Measurements from ENCODE around the gene PIK3C2A. TPM values are rescaled to one million over a fixed set of nuclear protein-coding genes. Genes with fewer than 3 reads are reported as not detected.

PIK3C2A gene
- total RNA-seq, 1 donor from 2014 or later = 96.8 TPM

DNA sequence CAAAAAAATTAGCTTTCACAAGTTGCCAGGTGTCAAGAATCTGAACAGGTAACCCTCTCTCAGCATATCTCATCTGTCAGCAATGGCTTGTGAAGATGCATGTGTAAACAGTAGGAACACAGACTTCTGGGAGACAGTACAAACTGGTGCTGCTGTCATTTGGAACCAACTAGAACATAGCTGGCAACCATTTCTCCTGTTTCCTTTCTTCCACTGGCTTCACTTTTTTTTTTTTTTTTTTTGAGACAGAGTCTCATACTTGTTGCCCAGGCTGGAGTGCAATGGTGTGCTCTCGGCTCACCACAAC lies 2.1 kb upstream of the PIK3C2A start:
- Histone ChIP-seq H3K4me1 (peaks cover 38% of the 10 kb centered on the region), H3K27me3 (no peaks in the 10 kb centered on the region), H3K36me3 (no peaks in the 10 kb centered on the region), H3K9me3 (no peaks in the 10 kb centered on the region), H3K27ac (peak overlapping the region; percentile 98), H3K4me3 (peak overlapping the region; percentile 68)
- intact Hi-C loops (cut with DNase I) = no loop called here
- no peak for ATAC-seq
- TF ChIP-seq, protein P1, sequence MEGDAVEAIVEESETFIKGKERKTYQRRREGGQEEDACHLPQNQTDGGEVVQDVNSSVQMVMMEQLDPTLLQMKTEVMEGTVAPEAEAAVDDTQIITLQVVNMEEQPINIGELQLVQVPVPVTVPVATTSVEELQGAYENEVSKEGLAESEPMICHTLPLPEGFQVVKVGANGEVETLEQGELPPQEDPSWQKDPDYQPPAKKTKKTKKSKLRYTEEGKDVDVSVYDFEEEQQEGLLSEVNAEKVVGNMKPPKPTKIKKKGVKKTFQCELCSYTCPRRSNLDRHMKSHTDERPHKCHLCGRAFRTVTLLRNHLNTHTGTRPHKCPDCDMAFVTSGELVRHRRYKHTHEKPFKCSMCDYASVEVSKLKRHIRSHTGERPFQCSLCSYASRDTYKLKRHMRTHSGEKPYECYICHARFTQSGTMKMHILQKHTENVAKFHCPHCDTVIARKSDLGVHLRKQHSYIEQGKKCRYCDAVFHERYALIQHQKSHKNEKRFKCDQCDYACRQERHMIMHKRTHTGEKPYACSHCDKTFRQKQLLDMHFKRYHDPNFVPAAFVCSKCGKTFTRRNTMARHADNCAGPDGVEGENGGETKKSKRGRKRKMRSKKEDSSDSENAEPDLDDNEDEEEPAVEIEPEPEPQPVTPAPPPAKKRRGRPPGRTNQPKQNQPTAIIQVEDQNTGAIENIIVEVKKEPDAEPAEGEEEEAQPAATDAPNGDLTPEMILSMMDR (IDR thresholded peaks at IDR 0.05) = no peak
- DNase-seq = no peak

DNA sequence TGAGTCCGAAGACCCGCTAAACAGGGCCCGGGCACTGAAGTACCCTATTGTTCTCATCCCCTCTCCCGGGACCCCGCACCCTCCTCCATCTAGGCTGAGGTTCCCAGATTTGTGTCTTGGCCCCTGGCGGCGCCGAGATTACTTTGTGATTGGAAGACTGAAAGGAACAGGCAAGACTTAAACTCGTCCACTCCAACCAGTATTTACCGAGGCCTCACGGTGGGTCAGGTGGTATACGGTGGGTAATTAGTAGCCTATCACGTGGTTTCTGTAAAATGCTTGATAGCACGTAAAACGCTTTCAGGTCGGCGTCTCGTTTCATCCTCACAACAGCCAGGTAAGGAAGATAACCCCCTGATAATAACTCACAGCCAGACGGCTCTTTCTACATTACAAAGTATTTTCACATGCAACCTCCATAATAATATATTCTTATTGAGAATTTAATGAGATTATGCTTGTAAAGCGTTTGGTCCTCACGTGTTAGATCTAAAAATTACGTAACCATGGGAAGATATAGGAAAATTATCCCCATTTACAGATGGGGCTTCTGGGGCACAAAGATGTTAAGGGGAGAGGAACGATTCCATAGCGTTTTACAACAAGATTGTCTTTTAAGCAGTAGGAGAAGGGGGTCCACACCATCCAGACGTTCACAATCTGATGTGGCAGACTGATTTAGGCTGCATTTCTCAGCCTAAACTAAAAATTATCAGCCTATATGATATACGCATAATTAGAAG lies 642 bp upstream of the PIK3C2A start:
- Histone ChIP-seq H3K9me3 (no peaks in the 10 kb centered on the region), H3K27me3 (no peaks in the 10 kb centered on the region), H3K36me3 (peaks cover 8% of the 10 kb centered on the region), H3K4me1 (peaks cover 46% of the 10 kb centered on the region), H3K4me3 (peak overlapping the region; percentile 68), H3K27ac (peak overlapping the region; percentile 98)
- no peak for DNase-seq
- ATAC-seq = peak; percentile 75
- intact Hi-C loops (cut with DNase I) = no loop called here
- TF ChIP-seq, protein P1 (IDR thresholded peaks at IDR 0.05) = no peak

- ATAC-seq = no peak
- intact Hi-C loops (cut with DNase I) = no loop called here
- H3K27ac ChIP-seq = peak overlapping the region; percentile 98
Observed at GRCh38 chr11:17206463-17206862, 1.3 kb downstream of the PIK3C2A start.

DNA sequence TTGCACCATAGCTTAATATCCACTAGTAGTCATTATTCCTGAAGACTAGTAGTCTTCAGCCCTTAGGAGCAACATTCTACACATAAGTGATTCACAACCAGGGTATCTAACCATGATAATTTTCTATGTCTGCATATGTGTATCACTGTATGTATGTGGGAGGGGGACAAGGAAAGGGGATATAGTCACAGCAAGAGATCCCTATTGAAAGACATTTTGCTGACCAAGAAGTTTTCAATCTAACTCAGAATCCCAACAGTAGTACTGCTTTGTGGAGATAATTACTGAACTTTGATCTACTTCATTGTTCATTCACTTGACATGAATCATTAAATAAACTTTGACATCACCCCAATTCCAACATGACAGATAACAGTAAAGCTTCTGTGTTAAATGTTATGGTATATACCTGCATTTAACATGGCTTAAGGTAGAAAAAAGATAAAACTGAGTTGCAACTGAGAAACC lies 10.3 kb downstream of the PIK3C2A start:
- DNase-seq (no peak), ATAC-seq (no peak)
- Histone ChIP-seq H3K36me3 (peaks cover 19% of the 10 kb centered on the region), H3K27ac (no peak overlapping the region), H3K9me3 (no peaks in the 10 kb centered on the region), H3K4me1 (no peaks in the 10 kb centered on the region), H3K4me3 (no peak overlapping the region), H3K27me3 (no peaks in the 10 kb centered on the region)
- TF ChIP-seq, protein P1 (IDR thresholded peaks at IDR 0.05) = no peak
- intact Hi-C loops (cut with DNase I) = no loop called here

More at GRCh38 chr11:17206463-17206862, 1.3 kb downstream of the PIK3C2A start:
- Histone ChIP-seq H3K27me3 (no peaks in the 10 kb centered on the region), H3K4me1 (peaks cover 46% of the 10 kb centered on the region), H3K9me3 (no peaks in the 10 kb centered on the region), H3K4me3 (peak overlapping the region; percentile 68), H3K36me3 (peaks cover 13% of the 10 kb centered on the region)
- TF ChIP-seq, protein P1 (IDR thresholded peaks at IDR 0.05) = no peak
- no peak for DNase-seq

DNA sequence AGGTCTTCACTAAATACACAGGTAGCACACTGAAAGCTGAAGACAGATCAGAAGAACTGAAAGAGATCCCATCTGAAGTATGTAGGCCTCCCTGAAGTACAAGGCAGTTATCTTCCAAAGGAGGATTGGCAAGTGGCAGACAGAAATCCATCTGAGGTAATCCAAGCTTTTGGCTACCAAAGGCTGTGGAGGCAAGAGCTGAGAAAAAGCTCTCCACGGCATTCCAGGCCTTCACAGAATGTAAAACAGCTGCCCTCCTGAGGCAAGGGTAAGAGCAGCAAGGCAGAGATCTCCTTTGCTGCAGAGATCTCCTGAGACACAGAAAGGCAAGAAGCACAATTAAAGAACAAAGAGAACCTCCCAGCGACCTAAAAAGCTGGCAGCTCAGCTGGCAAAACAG lies 19.1 kb downstream of the PIK3C2A start:
- ATAC-seq (no peak), DNase-seq (no peak)
- Histone ChIP-seq H3K36me3 (peaks cover 28% of the 10 kb centered on the region), H3K27ac (no peak overlapping the region), H3K4me1 (no peaks in the 10 kb centered on the region), H3K4me3 (no peak overlapping the region), H3K9me3 (no peaks in the 10 kb centered on the region), H3K27me3 (no peaks in the 10 kb centered on the region)
- intact Hi-C loops (cut with DNase I) = no loop called here
- TF ChIP-seq, protein P1 (IDR thresholded peaks at IDR 0.05) = no peak
